T1000 (cell line): ENCODE results near the gene SEPTIN5.
A peak's percentile ranks its signal among the peaks of the same experiment; 100 is the strongest.

Experiments used
- DNase-seq: peaks from one replicate; lab custom pipeline; 2025; ENCODE audit warnings: mixed read lengths; lab: John Stamatoyannopoulos, UW

Gene SEPTIN5

DNA sequence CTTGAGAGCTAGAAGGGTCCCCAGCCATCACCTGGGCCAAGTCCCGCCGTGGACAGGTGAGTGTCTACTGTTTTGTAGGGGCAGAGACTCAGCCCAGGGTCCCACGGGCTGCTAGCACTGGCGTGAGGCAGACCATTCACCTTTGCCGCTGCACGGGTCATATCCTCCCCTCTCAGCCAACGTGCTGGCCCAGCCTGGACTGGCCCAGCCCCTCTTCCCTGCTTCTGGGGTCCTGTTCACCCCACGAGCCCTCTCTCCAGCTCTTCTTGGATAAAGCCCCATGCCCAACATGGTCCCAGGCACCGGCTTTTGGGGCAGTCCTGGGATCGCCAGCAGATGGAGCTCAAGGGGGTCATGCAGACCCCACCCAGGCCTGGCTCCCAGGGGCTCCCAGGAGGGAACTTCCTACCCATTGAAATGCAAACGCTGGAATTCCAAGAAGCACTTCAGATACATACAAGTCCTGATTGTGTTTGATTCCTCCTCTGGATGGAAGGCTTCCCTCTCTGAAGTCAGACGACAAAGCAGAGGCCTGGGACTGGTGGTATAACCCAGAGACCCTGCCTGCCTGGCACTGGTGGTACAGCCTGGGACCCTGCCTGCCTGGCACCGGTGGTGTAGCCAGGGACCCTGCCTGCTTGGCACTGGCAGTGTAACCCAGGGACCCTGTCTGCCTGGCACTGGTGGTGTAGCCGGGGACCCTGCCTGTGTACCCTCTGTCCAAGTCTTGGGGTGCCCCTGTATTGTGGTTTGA is 8.9 kb upstream of the SEPTIN5 start:
- DNase-seq, result no peak

- no peak for DNase-seq
These were observed 7.6 kb upstream of the SEPTIN5 start for GRCh38 chr22:19706661-19707151.

DNA sequence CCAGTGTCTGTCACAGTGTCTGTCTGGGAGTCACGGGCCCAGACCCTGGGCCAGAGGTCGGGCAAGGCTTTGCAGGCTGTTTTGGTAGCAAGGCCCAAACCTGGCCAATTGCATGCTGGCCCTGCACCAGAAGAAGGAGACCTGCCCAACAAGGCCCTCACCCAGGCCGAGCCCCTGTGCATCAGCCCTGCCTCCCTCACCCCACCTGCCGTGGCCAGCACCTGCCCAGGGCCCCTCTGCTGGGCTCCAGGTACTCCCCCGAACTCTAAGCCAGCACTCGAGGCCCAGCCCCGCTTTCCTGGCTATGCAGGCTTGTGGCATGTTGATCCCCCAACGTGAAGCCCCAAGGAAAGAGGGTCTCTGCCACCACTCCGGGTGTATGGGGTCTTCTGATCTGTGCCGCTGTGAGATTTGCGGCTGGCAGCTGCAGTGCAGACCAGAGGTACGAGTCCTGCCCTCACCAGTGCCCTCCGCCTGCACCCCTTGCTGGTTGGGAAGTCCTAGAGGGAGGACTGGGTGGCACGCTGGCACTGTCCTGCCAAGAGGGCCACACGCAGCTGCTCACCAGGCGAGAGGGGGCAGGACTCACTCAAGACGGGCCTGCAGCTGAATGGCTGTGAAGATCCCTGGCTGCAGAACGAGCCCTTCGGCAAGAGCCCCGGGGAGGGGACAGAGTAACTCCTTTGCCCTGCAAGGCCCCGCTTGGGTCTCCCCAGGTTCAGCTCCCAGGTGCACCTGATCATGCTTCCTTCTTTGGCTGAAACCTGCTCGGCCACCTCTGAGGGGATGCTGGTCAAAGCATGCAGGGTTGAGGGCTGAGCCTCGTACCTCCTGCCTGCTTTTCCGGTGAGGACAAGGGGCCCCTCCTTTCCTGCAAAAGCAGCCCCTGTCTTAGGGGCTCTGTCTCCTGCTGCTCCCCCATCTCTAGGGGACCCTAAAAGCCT is 6.7 kb upstream of the SEPTIN5 start:
- no peak for DNase-seq

GRCh38 chr22:19708321-19709011 is 5.8 kb upstream of the SEPTIN5 start:
- no peak for DNase-seq

GRCh38 chr22:19709063-19709769 is 5.1 kb upstream of the SEPTIN5 start:
- DNase-seq, result no peak

DNA sequence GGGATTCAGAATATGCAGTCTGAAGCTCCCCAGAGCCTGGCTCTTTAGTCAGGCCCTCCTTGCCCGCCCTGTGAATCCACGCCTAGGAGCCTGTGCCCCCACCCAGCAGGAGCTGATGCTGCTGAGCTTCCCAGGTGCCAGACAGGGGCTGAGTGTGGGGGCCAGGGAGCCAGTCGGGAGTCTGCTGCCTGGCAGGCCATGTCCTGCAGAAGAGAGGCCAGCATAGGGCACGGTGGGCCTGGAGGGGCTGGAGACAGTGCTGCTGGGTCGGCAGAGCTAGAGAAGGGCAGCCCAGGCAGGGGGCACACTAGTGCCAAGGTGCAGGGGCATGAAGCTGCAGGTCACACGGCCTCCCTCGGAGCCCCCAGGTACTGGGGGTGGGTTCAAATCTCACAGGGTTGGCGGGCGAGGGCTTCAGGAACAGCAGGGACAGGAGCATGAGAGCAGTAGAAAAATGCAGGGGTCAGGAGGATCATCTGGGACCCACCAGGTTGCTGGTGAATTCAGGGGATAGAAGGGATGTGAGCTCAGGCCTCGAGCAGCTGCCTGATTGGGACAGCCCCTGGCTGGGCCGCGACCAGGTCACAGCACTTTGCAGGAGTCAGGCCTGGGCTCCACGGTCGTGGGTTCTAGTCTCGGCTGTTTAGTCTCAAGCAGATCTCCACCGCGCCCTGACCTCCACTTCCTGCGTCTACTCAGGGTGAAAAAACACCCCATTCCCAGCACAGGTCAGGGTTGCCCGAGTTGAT is 4.1 kb upstream of the SEPTIN5 start:
- no peak for DNase-seq

DNA sequence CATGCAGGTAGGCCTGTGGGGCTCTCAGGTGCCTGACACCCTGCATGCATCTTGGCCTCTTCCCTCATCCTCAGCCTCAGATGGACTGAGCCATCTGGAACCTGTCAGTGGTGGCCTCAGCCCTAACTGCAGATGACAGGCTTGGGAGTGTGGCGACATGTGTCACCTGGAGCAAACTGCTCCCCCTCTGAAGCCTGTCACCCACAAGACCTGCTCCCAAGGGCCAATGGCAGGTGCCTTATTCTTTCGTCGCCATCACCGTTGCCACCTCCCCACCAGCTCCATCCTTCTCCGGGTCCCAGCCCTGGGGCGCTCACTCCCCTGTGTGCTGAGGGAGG is 3.6 kb upstream of the SEPTIN5 start:
- DNase-seq, result no peak

- DNase-seq, result no peak
These were observed 1.1 kb upstream of the SEPTIN5 start for GRCh38 chr22:19713245-19713644.

GRCh38 chr22:19713650-19714311 is 522 bp upstream of the SEPTIN5 start:
- no peak for DNase-seq

DNA sequence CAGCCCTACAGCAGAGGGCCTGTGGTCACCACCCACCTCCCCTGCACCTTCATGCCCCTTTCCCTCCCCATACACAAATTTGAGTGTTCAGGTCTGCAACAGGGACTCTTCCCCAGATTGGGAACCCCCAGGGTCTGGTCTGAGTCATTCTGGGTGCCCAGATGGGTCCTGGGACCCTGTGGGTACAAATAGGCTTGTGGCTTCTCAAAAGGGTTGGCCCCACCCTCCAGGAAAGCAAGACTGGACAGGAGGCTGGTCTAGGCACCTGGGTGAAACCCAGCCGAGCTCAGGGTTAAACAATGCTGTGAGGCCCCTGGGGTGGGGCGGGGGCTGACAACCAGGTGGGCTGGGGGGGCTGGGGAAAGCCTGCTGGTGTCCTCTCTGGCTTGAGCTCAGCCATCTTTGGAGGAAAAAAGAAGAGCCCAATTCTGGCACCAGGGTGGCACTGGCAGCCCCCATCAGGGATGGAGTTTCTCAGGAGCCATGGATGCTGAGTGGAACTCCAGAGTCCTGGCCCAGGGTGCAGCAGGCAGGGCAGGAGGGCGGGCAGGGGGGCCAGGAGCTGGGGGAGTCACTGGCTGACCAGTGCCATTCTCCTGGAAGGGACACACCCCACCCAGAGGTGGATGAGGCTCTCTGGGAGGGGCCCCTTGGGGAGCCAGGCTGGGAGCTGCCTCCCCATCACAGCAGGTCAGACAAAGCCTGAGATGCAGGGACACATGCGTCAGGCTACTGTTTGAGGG is 1.1 kb downstream of the SEPTIN5 start:
- no peak for DNase-seq

GRCh38 chr22:19716041-19716828 is 1.9 kb downstream of the SEPTIN5 start:
- DNase-seq, result no peak

DNA sequence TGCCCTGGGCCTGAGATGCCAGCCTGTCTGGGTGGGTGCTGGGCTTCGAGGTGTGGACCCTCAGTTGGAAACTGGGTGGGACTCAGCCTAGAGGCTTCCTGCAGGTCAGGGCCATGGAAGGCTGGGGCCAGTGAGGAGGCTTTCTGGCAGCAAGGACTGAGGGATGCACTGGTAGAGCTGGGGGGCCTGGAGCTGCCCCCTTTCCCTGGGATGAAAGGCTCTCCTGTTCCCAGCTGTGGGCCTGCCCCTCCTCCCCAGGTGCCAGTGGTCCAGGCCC is 2.5 kb downstream of the SEPTIN5 start:
- no peak for DNase-seq

- DNase-seq, result no peak
These were observed 2.9 kb downstream of the SEPTIN5 start for GRCh38 chr22:19717181-19717580.

GRCh38 chr22:19717691-19718455 is 3.6 kb downstream of the SEPTIN5 start:
- DNase-seq, result peak; percentile 72

GRCh38 chr22:19718456-19719049 is 4.2 kb downstream of the SEPTIN5 start:
- no peak for DNase-seq

- DNase-seq, result no peak
These were observed 4.8 kb downstream of the SEPTIN5 start for GRCh38 chr22:19719050-19719482.

- DNase-seq, result no peak
These were observed 5.3 kb downstream of the SEPTIN5 start for GRCh38 chr22:19719488-19720021.
